BJ (cell line): ENCODE measurements around the gene DUSP16. TPM values are rescaled to one million over a fixed set of nuclear protein-coding genes. Genes with fewer than 3 reads are reported as not detected.

Experiments
- CTCF ChIA-PET: fragments of 350-600 bp; formaldehyde crosslinking; extraction: SDS; loops from one replicate; lab custom pipeline; 2021; ENCODE audit warnings: antibody characterized with exemption, inconsistent platforms; lab: Yijun Ruan, JAX
- POLR2A ChIA-PET: fragments of 300-600 bp; sonication (Branson Sonifier 250); formaldehyde crosslinking; extraction: SDS; loops from one replicate; lab custom pipeline; 2021; ENCODE audit warnings: antibody characterized with exemption; lab: Charles Lee
- DNase-seq: peaks from one replicate; pipeline ENCODE4 v3.0.0-alpha.2; 2011; ENCODE audit warnings: low read depth
- H3K27me3 ChIP-seq: 2 replicates; pipeline ENCODE4 v1.6.0; 2011; ENCODE audit warnings: low read length; ENCODE audit not compliant: control insufficient read depth, insufficient read depth
- H3K36me3 ChIP-seq: 2 replicates; pipeline ENCODE4 v1.5.1; 2011; ENCODE audit warnings: low read length; ENCODE audit not compliant: control insufficient read depth, insufficient read depth
- H3K4me3 ChIP-seq: 2 replicates; pipeline ENCODE4 v1.5.1; 2011; ENCODE audit warnings: low read depth, mild to moderate bottlenecking, control low read depth, low read length
- CTCF ChIP-seq: IDR thresholded peaks from 2 replicates; pipeline ENCODE4 v1.5.1; 2011; ENCODE audit warnings: low read depth, mild to moderate bottlenecking, control low read depth, inconsistent platforms, low read length, moderate library complexity; ENCODE audit not compliant: insufficient read depth
- polyA plus RNA-seq: library from polyadenylated mRNA; depleted of rRNA; stranded (reverse); fragments of >200 nt; gene quantifications from 2 replicates; pipeline ENCODE4 v1.2.3, GENCODE V29; 2011

The DUSP16 gene
- polyA plus RNA-seq, 1 experiment: 5.5 TPM

- POLR2A ChIA-PET: no interaction called here
- CTCF ChIA-PET: no interaction called here
- no peak for DNase-seq
- H3K4me3 ChIP-seq: no peak overlapping the region
- no peak for TF ChIP-seq CTCF
- no peaks in the 10 kb centered on the region; the same call in 1 of the 2 replicates for H3K36me3 ChIP-seq
- H3K27me3 ChIP-seq: no peaks in the 10 kb centered on the region
Observed at GRCh38 chr12:12540261-12541013, 22.2 kb downstream of the DUSP16 start.

GRCh38 chr12:12539028-12539810 is 23.4 kb downstream of the DUSP16 start:
- no peak for TF ChIP-seq CTCF
- POLR2A ChIA-PET: no interaction called here
- Histone ChIP-seq H3K27me3 (no peaks in the 10 kb centered on the region), H3K36me3 (no peaks in the 10 kb centered on the region), H3K4me3 (no peak overlapping the region)
- CTCF ChIA-PET: interaction anchor here (0.5 kb wide), 1 partner anchor 16 kb away, joined by 5 read pairs; no protein-coding TSS in a partner anchor
- DNase-seq: no peak

GRCh38 chr12:12538535-12538934 is 24.1 kb downstream of the DUSP16 start:
- CTCF ChIA-PET: interaction anchor here (0.5 kb wide), 1 partner anchor 16 kb away, joined by 5 read pairs; no protein-coding TSS in a partner anchor
- no peak for DNase-seq
- POLR2A ChIA-PET: interaction anchor here (0.6 kb wide), 1 partner anchor 13 kb away, joined by 3 read pairs; no protein-coding TSS in a partner anchor
- no peak for TF ChIP-seq CTCF
- no peaks in the 10 kb centered on the region for H3K27me3 ChIP-seq
- no peaks in the 10 kb centered on the region for H3K36me3 ChIP-seq
- no peak overlapping the region for H3K4me3 ChIP-seq

GRCh38 chr12:12537421-12537820 is 25.2 kb downstream of the DUSP16 start:
- ChIA-PET CTCF (no interaction called here), POLR2A (no interaction called here)
- no peak overlapping the region for H3K4me3 ChIP-seq
- no peaks in the 10 kb centered on the region for H3K27me3 ChIP-seq
- no peak for TF ChIP-seq CTCF
- no peak for DNase-seq
- H3K36me3 ChIP-seq: no peaks in the 10 kb centered on the region

- DNase-seq: no peak
- POLR2A ChIA-PET: no interaction called here
- no peak overlapping the region for H3K4me3 ChIP-seq
- no peaks in the 10 kb centered on the region for H3K27me3 ChIP-seq
- no peaks in the 10 kb centered on the region for H3K36me3 ChIP-seq
- TF ChIP-seq CTCF: no peak
- CTCF ChIA-PET: no interaction called here
Observed at GRCh38 chr12:12534975-12535374, 27.7 kb downstream of the DUSP16 start.
